Thoracic aorta (tissue), 2 donors: Measurements from ENCODE around the gene MCUR1. TPM values are rescaled to one million over a fixed set of nuclear protein-coding genes. Genes with fewer than 3 reads are reported as not detected.

ENCODE experiments used
- ATAC-seq: fragments of 150-250 bp; one replicate; pipeline ENCODE4 v1.8.0; 2017; ENCODE audit warnings: low read depth; ENCODE audit not compliant: insufficient number of reproducible peaks, low FRiP score
- DNase-seq: peaks from one replicate; pipeline ENCODE4 v3.0.0-alpha.2; 2020; ENCODE audit warnings: low spot score
- H3K27ac ChIP-seq, 2 donors: fragments of 200-600 bp; sonication (generic); 1 replicate in 1 of 2; 2 replicates in 1 of 2; pipeline ENCODE4 v1.5.1; 2016; ENCODE audit warnings: mild to moderate bottlenecking in 2 of 2, moderate library complexity in 2 of 2
- H3K27me3 ChIP-seq: fragments of 200-600 bp; sonication (generic); replicated peaks from 2 replicates; pipeline ENCODE4 v1.6.0; 2016; ENCODE audit warnings: mild to moderate bottlenecking; ENCODE audit not compliant: insufficient read depth
- H3K36me3 ChIP-seq: fragments of 200-600 bp; sonication (generic); one replicate; pipeline ENCODE4 v1.5.1; 2016
- H3K4me1 ChIP-seq, 2 donors: fragments of 200-600 bp; sonication (generic); 1 replicate in 1 of 2; 2 replicates in 1 of 2; pipeline versions ENCODE4 v1.5.1 to v1.6.0; 2016; ENCODE audit warnings: low read depth in 2 of 2, mild to moderate bottlenecking in 1 of 2; ENCODE audit not compliant: control insufficient read depth in 1 of 2
- H3K4me3 ChIP-seq: fragments of 200-600 bp; sonication (generic); 2 replicates; pipeline ENCODE4 v1.5.1; 2016; ENCODE audit warnings: mild to moderate bottlenecking
- H3K9me3 ChIP-seq: fragments of 200-600 bp; sonication (generic); 2 replicates; pipeline ENCODE4 v1.5.1; 2016
- CTCF ChIP-seq: fragments of 200-600 bp; sonication (generic); IDR thresholded peaks from one replicate; pipeline ENCODE4 v1.5.1; 2019; ENCODE audit warnings: antibody characterized with exemption
- total RNA-seq, 2 donors: library from RNA; depleted of rRNA; stranded (reverse); fragments of >200 nt; gene quantifications; one replicate each; pipeline versions ENCODE4 v1.1.0 to v1.2.3, GENCODE V29; 2016

The MCUR1 gene
- total RNA-seq, 2 donors from 2014 or later: 9.5 to 12.2 TPM

GRCh38 chr6:13847326-13848050, 33.1 kb upstream of the MCUR1 start:
- H3K27ac ChIP-seq: no peak overlapping the region
- no peak overlapping the region for H3K4me3 ChIP-seq
- H3K36me3 ChIP-seq: no peaks in the 10 kb centered on the region
- ATAC-seq (no peak), DNase-seq (no peak)
- no peaks in the 10 kb centered on the region for H3K27me3 ChIP-seq
- no peaks in the 10 kb centered on the region for H3K4me1 ChIP-seq
- no peak for TF ChIP-seq CTCF
- no peaks in the 10 kb centered on the region for H3K9me3 ChIP-seq

- no peaks in the 10 kb centered on the region for H3K27me3 ChIP-seq
- no peak overlapping the region for H3K4me3 ChIP-seq
- no peaks in the 10 kb centered on the region for H3K9me3 ChIP-seq
- ATAC-seq (no peak), DNase-seq (no peak)
- no peaks in the 10 kb centered on the region for H3K36me3 ChIP-seq
- no peak for TF ChIP-seq CTCF
- H3K4me1 ChIP-seq: no peaks in the 10 kb centered on the region
- no peak overlapping the region for H3K27ac ChIP-seq
Measured at GRCh38 chr6:13846841-13847240, 32.5 kb upstream of the MCUR1 start.

- TF ChIP-seq CTCF: no peak
- H3K27ac ChIP-seq: no peak overlapping the region
- H3K27me3 ChIP-seq: no peaks in the 10 kb centered on the region
- no peak overlapping the region for H3K4me3 ChIP-seq
- no peak for ATAC-seq
- no peaks in the 10 kb centered on the region for H3K9me3 ChIP-seq
- H3K36me3 ChIP-seq: no peaks in the 10 kb centered on the region
- no peaks in the 10 kb centered on the region for H3K4me1 ChIP-seq
- DNase-seq: no peak
Measured at GRCh38 chr6:13841936-13842335, 27.6 kb upstream of the MCUR1 start.

- H3K36me3 ChIP-seq: no peaks in the 10 kb centered on the region
- H3K4me1 ChIP-seq: no peaks in the 10 kb centered on the region
- H3K9me3 ChIP-seq: no peaks in the 10 kb centered on the region
- no peak for TF ChIP-seq CTCF
- ATAC-seq (no peak), DNase-seq (no peak)
- no peaks in the 10 kb centered on the region for H3K27me3 ChIP-seq
- no peak overlapping the region for H3K27ac ChIP-seq
- no peak overlapping the region for H3K4me3 ChIP-seq
Measured at GRCh38 chr6:13838616-13839015, 24.3 kb upstream of the MCUR1 start.

GRCh38 chr6:13836170-13836569, 21.8 kb upstream of the MCUR1 start:
- H3K27ac ChIP-seq: no peak overlapping the region
- H3K27me3 ChIP-seq: no peaks in the 10 kb centered on the region
- ATAC-seq (no peak), DNase-seq (no peak)
- H3K4me1 ChIP-seq: no peaks in the 10 kb centered on the region
- H3K4me3 ChIP-seq: no peak overlapping the region
- no peak for TF ChIP-seq CTCF
- no peaks in the 10 kb centered on the region for H3K9me3 ChIP-seq
- H3K36me3 ChIP-seq: no peaks in the 10 kb centered on the region
